SK-N-SH (cell line): ENCODE measurements around the gene MCCC1. TPM values are rescaled to one million over a fixed set of nuclear protein-coding genes. Genes with fewer than 3 reads are reported as not detected.

Experiments used
- CTCF ChIA-PET: fragments of 300-600, 350-600 bp; formaldehyde crosslinking; extraction: SDS; loops from one replicate; lab custom pipeline; 2021; lab: Yijun Ruan, JAX
- POLR2A ChIA-PET: fragments of 350-600 bp; sonication (Branson Sonifier 250); formaldehyde crosslinking; extraction: SDS; loops from one replicate; lab custom pipeline; 2020; ENCODE audit warnings: antibody characterized with exemption, inconsistent platforms; lab: Yijun Ruan, JAX
- DNase-seq: peaks from one replicate; pipeline ENCODE4 v3.0.0; 2012
- H2AFZ ChIP-seq: fragments of 200-600 bp; sonication (generic); 2 replicates; pipeline ENCODE4 v1.8.1; 2016; ENCODE audit warnings: antibody characterized with exemption, mild to moderate bottlenecking, low read depth
- H3F3A ChIP-seq: fragments of 200-600 bp; sonication (generic); replicated peaks from 2 replicates; pipeline ENCODE3; 2016; ENCODE audit warnings: antibody characterized with exemption, mild to moderate bottlenecking; ENCODE audit not compliant: insufficient read depth
- H3K27ac ChIP-seq, 2 experiments: fragments of 200-500 bp in 1 of 2; fragments of 200-600 bp in 1 of 2; sonication (Bioruptor generic) in 1 of 2; sonication (generic), shearing (Covaris generic) in 1 of 2; 2 replicates each; pipeline versions ENCODE4 v1.5.1 to v1.6.1; 2014 to 2016; ENCODE audit warnings: low read depth in 2 of 2, inconsistent platforms in 1 of 2, low read length in 1 of 2, mild to moderate bottlenecking in 1 of 2, mixed read lengths in 1 of 2
- H3K27me3 ChIP-seq: fragments of 200-600 bp; sonication (generic), shearing (Covaris generic); 2 replicates; pipeline ENCODE4 v1.6.1; 2016; ENCODE audit warnings: mixed run types; ENCODE audit not compliant: insufficient read depth
- H3K36me3 ChIP-seq, 2 experiments: fragments of 200-500 bp in 1 of 2; fragments of 200-600 bp in 1 of 2; sonication (Bioruptor generic) in 1 of 2; sonication (generic) in 1 of 2; replicated peaks in 1 of 2; 2 replicates each; pipeline versions ENCODE3 to v1.5.1; 2014 to 2016; ENCODE audit warnings: low read length in 1 of 2, mild to moderate bottlenecking in 1 of 2; ENCODE audit not compliant: insufficient read depth in 2 of 2, control insufficient read depth in 1 of 2
- H3K4me1 ChIP-seq, 2 experiments: fragments of 200-500 bp in 1 of 2; fragments of 200-600 bp in 1 of 2; sonication (Bioruptor generic) in 1 of 2; sonication (generic), shearing (Covaris generic) in 1 of 2; 2 replicates each; pipeline versions ENCODE4 v1.5.1 to v1.6.1; 2014 to 2016; ENCODE audit warnings: low read depth in 1 of 2, low read length in 1 of 2, mixed run types in 1 of 2; ENCODE audit not compliant: insufficient read depth in 2 of 2, control insufficient read depth in 1 of 2
- H3K4me2 ChIP-seq: fragments of 200-600 bp; sonication (generic), shearing (Covaris generic); 2 replicates; pipeline ENCODE4 v1.6.1; 2017; ENCODE audit warnings: mixed run types
- H3K4me3 ChIP-seq, 2 experiments: fragments of 200-500 bp in 1 of 2; fragments of 200-600 bp in 1 of 2; sonication (Bioruptor generic) in 1 of 2; sonication (generic), shearing (Covaris generic) in 1 of 2; 2 replicates each; pipeline versions ENCODE4 v1.5.1 to v1.8.1; 2014 to 2016; ENCODE audit warnings: low read depth in 2 of 2, inconsistent platforms in 1 of 2, low read length in 1 of 2, mild to moderate bottlenecking in 1 of 2, mixed read lengths in 1 of 2, moderate library complexity in 1 of 2
- H3K79me2 ChIP-seq: fragments of 200-600 bp; sonication (generic); 2 replicates; pipeline ENCODE4 v1.8.1; 2017; ENCODE audit warnings: mild to moderate bottlenecking; ENCODE audit not compliant: insufficient read depth
- H3K9ac ChIP-seq: fragments of 200-600 bp; sonication (generic); 2 replicates; pipeline ENCODE4 v1.6.1; 2017; ENCODE audit warnings: mixed run types
- H3K9me2 ChIP-seq: fragments of 200-600 bp; sonication (generic); 2 replicates; pipeline ENCODE4 v1.6.1; 2017; ENCODE audit warnings: mixed run types
- H3K9me3 ChIP-seq: fragments of 200-600 bp; sonication (generic); 2 replicates; pipeline ENCODE4 v1.6.1; 2017; ENCODE audit warnings: mixed run types, mild to moderate bottlenecking, moderate library complexity
- H4K20me1 ChIP-seq: fragments of 200-600 bp; sonication (generic); 2 replicates; pipeline ENCODE4 v1.6.1; 2017; ENCODE audit warnings: mild to moderate bottlenecking, mixed run types; ENCODE audit not compliant: insufficient read depth
- CHD2 ChIP-seq: fragments of 150-350 bp; IDR thresholded peaks from 2 replicates; pipeline ENCODE4 v1.6.1; 2018; ENCODE audit warnings: low read length; ENCODE audit not compliant: partially characterized antibody
- FOSL2 ChIP-seq: IDR thresholded peaks from 2 replicates; pipeline ENCODE4 v1.4.0; 2012; ENCODE audit warnings: low read depth, mild to moderate bottlenecking, moderate library complexity, borderline replicate concordance
- MEF2A ChIP-seq: IDR thresholded peaks from 2 replicates; pipeline ENCODE4 v1.4.0; 2012; ENCODE audit warnings: low read depth, borderline replicate concordance
- NFIC ChIP-seq: IDR thresholded peaks from 2 replicates; pipeline ENCODE4 v1.4.0; 2012; ENCODE audit warnings: borderline replicate concordance
- POLR2AphosphoS5 ChIP-seq: IDR thresholded peaks from 2 replicates; pipeline ENCODE4 v1.6.1; 2012; ENCODE audit warnings: low read depth, low read length
- RAD21 ChIP-seq: IDR thresholded peaks from 2 replicates; pipeline ENCODE4 v1.6.1; 2012; ENCODE audit warnings: mild to moderate bottlenecking, low read length
- RFX5 ChIP-seq: IDR thresholded peaks from 2 replicates; pipeline ENCODE4 v1.6.1; 2012; ENCODE audit warnings: mild to moderate bottlenecking, improper control_type of control experiment, low read length
- RXRA ChIP-seq: IDR thresholded peaks from 2 replicates; pipeline ENCODE4 v1.4.0; 2012; ENCODE audit warnings: low read depth, mild to moderate bottlenecking, borderline replicate concordance
- SMC3 ChIP-seq: IDR thresholded peaks from 2 replicates; pipeline ENCODE4 v1.6.1; 2012; ENCODE audit warnings: low read depth, low read length, improper control_type of control experiment
- TEAD4 ChIP-seq: IDR thresholded peaks from 2 replicates; pipeline ENCODE4 v1.4.0; 2012; ENCODE audit warnings: mild to moderate bottlenecking, borderline replicate concordance; ENCODE audit not compliant: insufficient read depth
- WGBS: methylation state at CpG from one replicate; pipeline ENCODE4 v1.1.6; 2017; ENCODE audit warnings: low lambda C conversion rate; 5-methylcytosine and 5-hydroxymethylcytosine counted together
- polyA plus RNA-seq, 3 experiments: library from polyadenylated mRNA; depleted of rRNA; stranded (reverse); fragments of >200 nt; gene quantifications; 2 replicates each; pipeline ENCODE4 v1.2.3, GENCODE V29; 2012
- TF ChIP-seq, protein P1 (sequence below): fragments of 200-600 bp; sonication (generic); IDR thresholded peaks from 2 replicates; pipeline ENCODE4 v1.6.1; 2017; ENCODE audit warnings: antibody characterized with exemption, mild to moderate bottlenecking, moderate library complexity
- TF ChIP-seq, protein P2 (sequence below): IDR thresholded peaks from 2 replicates; pipeline ENCODE4 v1.4.0; 2012; ENCODE audit warnings: low read depth, borderline replicate concordance
- TF ChIP-seq, protein P3 (sequence below): IDR thresholded peaks from 2 replicates; pipeline ENCODE4 v1.4.0; 2012; ENCODE audit warnings: low read depth, borderline replicate concordance
- TF ChIP-seq, protein P4 (sequence below): IDR thresholded peaks from 2 replicates; pipeline ENCODE4 v1.4.0; 2012; ENCODE audit warnings: low read depth
- TF ChIP-seq, protein P5 (sequence below): fragments of 150-350 bp; IDR thresholded peaks from 2 replicates; pipeline ENCODE4 v1.6.1; 2017; ENCODE audit warnings: antibody characterized with exemption, low read length, low read depth, borderline replicate concordance

MCCC1 gene
- polyA plus RNA-seq, 1 of the 3 experiments (the other 2 are of a cell fraction): 15.4 TPM

DNA sequence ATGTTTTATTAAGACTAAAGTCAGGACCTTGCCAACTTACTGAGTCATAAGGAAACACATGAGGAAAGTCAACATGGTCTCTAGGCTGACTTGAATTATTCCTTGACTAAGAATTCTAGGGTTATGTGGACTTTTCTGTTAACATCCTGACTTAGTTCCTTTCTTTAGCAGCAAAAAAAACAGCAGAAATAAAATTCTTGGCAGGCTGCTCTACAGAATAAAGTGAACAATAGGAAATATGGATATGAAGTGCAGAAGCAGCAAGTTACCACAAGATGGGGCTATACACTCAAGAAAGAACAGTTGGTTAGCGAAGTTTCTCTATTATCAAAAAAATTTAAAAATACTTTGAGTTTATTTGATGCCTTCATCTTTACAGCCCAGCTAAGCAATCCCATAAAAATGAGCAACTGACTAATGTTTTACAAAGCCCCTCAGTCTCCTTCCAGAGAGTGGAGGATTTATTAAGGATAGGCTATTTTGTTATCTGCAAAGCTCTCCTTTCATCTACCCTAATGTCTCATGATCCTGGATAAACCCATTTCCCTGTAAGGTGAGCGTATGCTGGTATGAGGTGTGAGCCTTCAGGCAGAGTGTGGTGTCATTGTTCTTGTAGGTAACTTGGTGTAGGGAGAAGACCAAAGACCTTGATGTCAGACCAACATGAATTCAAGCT is 23.1 kb upstream of the MCCC1 start:
- Histone ChIP-seq H3K4me1 (peaks cover 0 to 7% of the 10 kb centered on the region in 2 experiments; a peak in 1 of 4 replicates), H3K9me3 (no peaks in the 10 kb centered on the region), H3K9me2 (no peaks in the 10 kb centered on the region), H2AFZ (no peak overlapping the region), H3K4me3 (no peak overlapping the region; a peak in 1 of 4 replicates), H4K20me1 (no peaks in the 10 kb centered on the region), H3K36me3 (no peaks in the 10 kb centered on the region), H3K4me2 (no peak overlapping the region), H3K9ac (no peak overlapping the region), H3K27ac (peak overlapping the region in 1 of 2 experiments; percentile 14; a peak in 2 of 4 replicates), H3F3A (peaks cover 14% of the 10 kb centered on the region), H3K27me3 (peaks cover 3% of the 10 kb centered on the region; the same call in 1 of the 2 replicates), H3K79me2 (no peaks in the 10 kb centered on the region)
- CTCF ChIA-PET: interaction anchor here (0.7 to 8.5 kb wide), 34 partner anchors 9 to 580 kb away, joined by 3 to 143 read pairs (median 4); partner anchors contain the start of genes LAMP3 and MCF2L2
- WGBS: 29% methylated on average over 2 of the region's 2 CpGs
- peak; percentile 63 for DNase-seq
- POLR2A ChIA-PET: interaction anchor here (0.6 kb wide), 1 partner anchor 324 kb away, joined by 7 read pairs; no protein-coding TSS in a partner anchor
- TF ChIP-seq NFIC: 0 out of 2 replicates have a peak, but pooled peaks have one; percentile 10
- peak; percentile 92 for TF ChIP-seq RAD21
- TF ChIP-seq RFX5: no peak
- TF ChIP-seq SMC3: peak; percentile 79
- TF ChIP-seq, protein P1, sequence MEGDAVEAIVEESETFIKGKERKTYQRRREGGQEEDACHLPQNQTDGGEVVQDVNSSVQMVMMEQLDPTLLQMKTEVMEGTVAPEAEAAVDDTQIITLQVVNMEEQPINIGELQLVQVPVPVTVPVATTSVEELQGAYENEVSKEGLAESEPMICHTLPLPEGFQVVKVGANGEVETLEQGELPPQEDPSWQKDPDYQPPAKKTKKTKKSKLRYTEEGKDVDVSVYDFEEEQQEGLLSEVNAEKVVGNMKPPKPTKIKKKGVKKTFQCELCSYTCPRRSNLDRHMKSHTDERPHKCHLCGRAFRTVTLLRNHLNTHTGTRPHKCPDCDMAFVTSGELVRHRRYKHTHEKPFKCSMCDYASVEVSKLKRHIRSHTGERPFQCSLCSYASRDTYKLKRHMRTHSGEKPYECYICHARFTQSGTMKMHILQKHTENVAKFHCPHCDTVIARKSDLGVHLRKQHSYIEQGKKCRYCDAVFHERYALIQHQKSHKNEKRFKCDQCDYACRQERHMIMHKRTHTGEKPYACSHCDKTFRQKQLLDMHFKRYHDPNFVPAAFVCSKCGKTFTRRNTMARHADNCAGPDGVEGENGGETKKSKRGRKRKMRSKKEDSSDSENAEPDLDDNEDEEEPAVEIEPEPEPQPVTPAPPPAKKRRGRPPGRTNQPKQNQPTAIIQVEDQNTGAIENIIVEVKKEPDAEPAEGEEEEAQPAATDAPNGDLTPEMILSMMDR: peak; percentile 97
- TF ChIP-seq, protein P2, sequence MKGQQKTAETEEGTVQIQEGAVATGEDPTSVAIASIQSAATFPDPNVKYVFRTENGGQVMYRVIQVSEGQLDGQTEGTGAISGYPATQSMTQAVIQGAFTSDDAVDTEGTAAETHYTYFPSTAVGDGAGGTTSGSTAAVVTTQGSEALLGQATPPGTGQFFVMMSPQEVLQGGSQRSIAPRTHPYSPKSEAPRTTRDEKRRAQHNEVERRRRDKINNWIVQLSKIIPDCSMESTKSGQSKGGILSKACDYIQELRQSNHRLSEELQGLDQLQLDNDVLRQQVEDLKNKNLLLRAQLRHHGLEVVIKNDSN: no peak
- no peak for TF ChIP-seq MEF2A

DNA sequence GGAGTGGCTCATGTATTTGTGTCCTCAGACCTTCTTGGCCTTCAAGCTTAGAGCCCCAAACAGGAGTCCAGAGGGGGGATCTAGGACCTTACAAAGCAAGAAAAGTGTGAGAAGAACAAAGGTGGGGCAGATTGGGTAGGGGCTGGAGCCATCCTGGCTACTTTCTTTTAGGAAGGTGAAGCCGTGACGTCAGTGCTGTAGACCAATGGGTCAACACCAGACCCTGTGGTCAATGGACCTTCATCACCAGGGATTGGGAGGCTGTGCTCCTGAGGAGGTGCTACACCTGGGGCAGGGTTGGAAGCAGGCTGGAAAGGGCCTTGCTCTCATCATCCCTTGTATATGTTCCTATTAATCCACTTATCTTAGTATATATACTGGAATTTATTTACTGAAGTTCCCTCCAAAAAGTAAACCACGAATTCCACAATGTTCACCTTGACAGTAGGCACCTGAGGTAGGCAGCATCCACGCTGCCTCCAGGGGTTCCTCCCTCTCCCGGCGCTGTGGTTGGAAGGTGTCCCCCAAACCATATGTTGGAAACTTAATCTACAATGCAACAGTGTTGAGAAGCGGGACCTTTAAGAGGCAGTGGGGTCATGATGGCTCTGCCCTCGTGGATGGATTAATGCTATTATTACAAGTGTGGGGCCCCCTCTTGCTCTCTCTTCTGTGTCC is 21.4 kb upstream of the MCCC1 start:
- H3K9ac ChIP-seq: no peak overlapping the region
- H2AFZ ChIP-seq: no peak overlapping the region
- no peaks in the 10 kb centered on the region for H3K9me2 ChIP-seq
- H3K9me3 ChIP-seq: no peaks in the 10 kb centered on the region
- no peak overlapping the region for H3K27ac ChIP-seq
- TF ChIP-seq, protein P3, sequence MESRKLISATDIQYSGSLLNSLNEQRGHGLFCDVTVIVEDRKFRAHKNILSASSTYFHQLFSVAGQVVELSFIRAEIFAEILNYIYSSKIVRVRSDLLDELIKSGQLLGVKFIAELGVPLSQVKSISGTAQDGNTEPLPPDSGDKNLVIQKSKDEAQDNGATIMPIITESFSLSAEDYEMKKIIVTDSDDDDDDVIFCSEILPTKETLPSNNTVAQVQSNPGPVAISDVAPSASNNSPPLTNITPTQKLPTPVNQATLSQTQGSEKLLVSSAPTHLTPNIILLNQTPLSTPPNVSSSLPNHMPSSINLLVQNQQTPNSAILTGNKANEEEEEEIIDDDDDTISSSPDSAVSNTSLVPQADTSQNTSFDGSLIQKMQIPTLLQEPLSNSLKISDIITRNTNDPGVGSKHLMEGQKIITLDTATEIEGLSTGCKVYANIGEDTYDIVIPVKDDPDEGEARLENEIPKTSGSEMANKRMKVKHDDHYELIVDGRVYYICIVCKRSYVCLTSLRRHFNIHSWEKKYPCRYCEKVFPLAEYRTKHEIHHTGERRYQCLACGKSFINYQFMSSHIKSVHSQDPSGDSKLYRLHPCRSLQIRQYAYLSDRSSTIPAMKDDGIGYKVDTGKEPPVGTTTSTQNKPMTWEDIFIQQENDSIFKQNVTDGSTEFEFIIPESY: no peak
- TF ChIP-seq CHD2 (no peak), TEAD4 (no peak), RXRA (no peak), NFIC (no peak), RAD21 (no peak), POLR2AphosphoS5 (no peak), FOSL2 (no peak)
- TF ChIP-seq, protein P4, sequence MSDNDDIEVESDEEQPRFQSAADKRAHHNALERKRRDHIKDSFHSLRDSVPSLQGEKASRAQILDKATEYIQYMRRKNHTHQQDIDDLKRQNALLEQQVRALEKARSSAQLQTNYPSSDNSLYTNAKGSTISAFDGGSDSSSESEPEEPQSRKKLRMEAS: no peak
- TF ChIP-seq, protein P5, sequence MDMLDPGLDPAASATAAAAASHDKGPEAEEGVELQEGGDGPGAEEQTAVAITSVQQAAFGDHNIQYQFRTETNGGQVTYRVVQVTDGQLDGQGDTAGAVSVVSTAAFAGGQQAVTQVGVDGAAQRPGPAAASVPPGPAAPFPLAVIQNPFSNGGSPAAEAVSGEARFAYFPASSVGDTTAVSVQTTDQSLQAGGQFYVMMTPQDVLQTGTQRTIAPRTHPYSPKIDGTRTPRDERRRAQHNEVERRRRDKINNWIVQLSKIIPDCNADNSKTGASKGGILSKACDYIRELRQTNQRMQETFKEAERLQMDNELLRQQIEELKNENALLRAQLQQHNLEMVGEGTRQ: no peak
- H3K4me2 ChIP-seq: no peak overlapping the region
- H3K4me1 ChIP-seq: peaks cover 7% of the 10 kb centered on the region in 2 experiments; a peak in 2 of 4 replicates
- 40% methylated on average over 8 of the region's 8 CpGs for WGBS
- peaks cover 14% of the 10 kb centered on the region for H3F3A ChIP-seq
- H3K79me2 ChIP-seq: no peaks in the 10 kb centered on the region
- H3K4me3 ChIP-seq: no peak overlapping the region
- no peaks in the 10 kb centered on the region for H3K36me3 ChIP-seq
- no peaks in the 10 kb centered on the region for H4K20me1 ChIP-seq
- no peak for DNase-seq
- POLR2A ChIA-PET: no interaction called here
- CTCF ChIA-PET: interaction anchor here (0.6 to 8.5 kb wide), 3 partner anchors 64 to 263 kb away, joined by 3 to 143 read pairs (median 42); no protein-coding TSS in a partner anchor
- H3K27me3 ChIP-seq: peaks cover 10% of the 10 kb centered on the region
